ENCODE data around the gene FYN. TPM values are rescaled to one million over a fixed set of nuclear protein-coding genes. Genes with fewer than 3 reads are reported as not detected.

Gene FYN
- total RNA-seq, 4 donors from 2014 or later: 143 to 219 (median 165) TPM

GRCh38 chr6:111711476-111711875 is 161.8 kb downstream of the FYN start:
- WGBS, 2 donors: 32 to 48% methylated on average over 7 of the region's 7 CpGs
- Histone ChIP-seq H3K27ac (peak overlapping the region; percentile 49 to 85 (median 63)), H3K4me3 (no peak overlapping the region), H3K4me1 (peaks cover 0 to 41% (median 10%) of the 10 kb centered on the region in 4 donors), H3K36me3 (peaks cover 0 to 33% (median 6%) of the 10 kb centered on the region in 3 donors), H3K9me3 (no peaks in the 10 kb centered on the region), H3K27me3 (no peaks in the 10 kb centered on the region)
- DNase-seq (ENCODE audit: low spot score in 2 of 2): peak in 1 of 2 donors; percentile 21
- peak in 1 of 2 donors; percentile 77 for TF ChIP-seq EP300 (IDR thresholded peaks at IDR 0.05)
- TF ChIP-seq POLR2A (IDR thresholded peaks at IDR 0.05): no peak

DNA sequence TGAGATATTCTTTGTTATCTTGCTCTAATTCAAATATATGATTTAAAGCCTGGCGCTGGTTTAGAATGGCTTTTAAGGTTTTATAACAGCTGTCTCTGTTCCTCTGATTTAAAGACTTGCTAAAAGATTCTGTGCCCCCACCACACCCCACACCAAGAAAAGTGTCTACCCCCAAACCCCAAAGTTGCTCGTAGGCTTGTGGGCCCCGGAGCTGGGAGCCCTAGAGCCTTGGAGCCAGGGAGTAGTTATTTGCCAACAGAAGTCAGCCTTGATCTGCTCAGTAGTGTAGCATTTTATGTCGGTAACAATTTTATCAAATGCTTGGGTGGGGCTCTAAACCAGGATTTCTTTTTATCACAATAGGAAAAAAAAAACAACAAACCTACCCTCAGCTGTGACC is 162.3 kb downstream of the FYN start:
- Histone ChIP-seq H3K4me1 (peaks cover 0 to 41% (median 10%) of the 10 kb centered on the region in 4 donors), H3K9me3 (no peaks in the 10 kb centered on the region), H3K36me3 (peaks cover 0 to 36% (median 6%) of the 10 kb centered on the region in 3 donors), H3K27me3 (no peaks in the 10 kb centered on the region), H3K4me3 (no peak overlapping the region), H3K27ac (peak overlapping the region; percentile 49 to 85 (median 63))
- WGBS, 2 donors: 54% methylated on average over 4 of the region's 4 CpGs
- TF ChIP-seq CTCF (IDR thresholded peaks at IDR 0.05): no peak
- no peak for TF ChIP-seq POLR2A (IDR thresholded peaks at IDR 0.05)
- TF ChIP-seq EP300 (IDR thresholded peaks at IDR 0.05): no peak
- no peak for DNase-seq (ENCODE audit: low spot score in 2 of 2)

- Histone ChIP-seq H3K4me1 (peaks cover 0 to 41% (median 10%) of the 10 kb centered on the region in 4 donors), H3K36me3 (peaks cover 0 to 40% (median 6%) of the 10 kb centered on the region in 3 donors), H3K4me3 (no peak overlapping the region), H3K27ac (peak overlapping the region; percentile 49 to 85 (median 63)), H3K9me3 (no peaks in the 10 kb centered on the region), H3K27me3 (no peaks in the 10 kb centered on the region)
- WGBS, 2 donors: 69 to 75% methylated on average over 2 of the region's 2 CpGs
- no peak for TF ChIP-seq CTCF (IDR thresholded peaks at IDR 0.05)
- TF ChIP-seq EP300 (IDR thresholded peaks at IDR 0.05): no peak
- TF ChIP-seq POLR2A (IDR thresholded peaks at IDR 0.05): no peak
- no peak for DNase-seq (ENCODE audit: low spot score in 2 of 2)
Measured at GRCh38 chr6:111710439-111710838, 162.8 kb downstream of the FYN start.

DNA sequence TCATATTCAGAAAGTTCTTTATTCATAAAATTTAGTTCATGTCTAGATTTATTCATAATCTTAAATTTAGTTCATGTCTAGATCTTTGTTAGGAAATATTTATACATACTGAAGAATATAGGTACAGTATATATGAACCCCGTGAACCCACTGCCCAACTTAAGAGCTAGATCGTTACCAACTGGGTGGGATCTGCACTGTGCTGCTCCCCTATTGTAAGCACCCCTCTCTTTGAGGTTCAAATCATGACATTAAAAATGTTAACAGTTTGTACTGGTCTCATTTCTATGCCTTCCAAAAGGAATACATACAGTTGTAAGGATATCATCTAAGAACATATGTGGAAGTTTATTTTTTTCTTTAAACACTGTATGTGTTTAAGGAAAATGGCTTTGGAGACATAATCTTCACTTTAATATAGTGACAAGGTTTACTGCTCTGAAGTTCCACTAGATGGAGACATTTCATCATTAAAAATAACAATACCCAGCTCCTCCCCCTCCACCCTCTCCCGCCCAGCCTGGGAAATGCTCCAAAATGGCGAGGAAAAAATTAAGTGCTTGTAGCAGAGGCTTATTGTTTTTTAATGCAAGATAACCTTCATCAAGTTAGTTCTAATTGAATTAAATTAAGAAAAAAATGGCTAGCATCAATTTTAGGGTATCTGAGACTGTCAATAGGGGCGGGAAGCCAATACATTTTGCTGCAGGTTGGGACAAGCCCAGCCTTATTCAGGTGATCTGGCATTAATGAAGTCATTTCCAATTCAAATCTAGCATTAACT is 163.4 kb downstream of the FYN start:
- 24 to 27% methylated on average over 5 of the region's 5 CpGs for WGBS, 2 donors
- Histone ChIP-seq H3K27me3 (no peaks in the 10 kb centered on the region), H3K9me3 (no peaks in the 10 kb centered on the region), H3K27ac (peak overlapping the region; percentile 2 to 85 (median 63)), H3K36me3 (peaks cover 0 to 45% (median 6%) of the 10 kb centered on the region in 3 donors), H3K4me1 (peaks cover 0 to 41% (median 10%) of the 10 kb centered on the region in 4 donors), H3K4me3 (no peak overlapping the region)
- peak; percentile 64 to 90 (median 75) for TF ChIP-seq CTCF (IDR thresholded peaks at IDR 0.05)
- peak; percentile 37 to 67 for TF ChIP-seq EP300 (IDR thresholded peaks at IDR 0.05)
- TF ChIP-seq POLR2A (IDR thresholded peaks at IDR 0.05): no peak
- DNase-seq (ENCODE audit: low spot score in 2 of 2): peak; percentile 48 to 76

DNA sequence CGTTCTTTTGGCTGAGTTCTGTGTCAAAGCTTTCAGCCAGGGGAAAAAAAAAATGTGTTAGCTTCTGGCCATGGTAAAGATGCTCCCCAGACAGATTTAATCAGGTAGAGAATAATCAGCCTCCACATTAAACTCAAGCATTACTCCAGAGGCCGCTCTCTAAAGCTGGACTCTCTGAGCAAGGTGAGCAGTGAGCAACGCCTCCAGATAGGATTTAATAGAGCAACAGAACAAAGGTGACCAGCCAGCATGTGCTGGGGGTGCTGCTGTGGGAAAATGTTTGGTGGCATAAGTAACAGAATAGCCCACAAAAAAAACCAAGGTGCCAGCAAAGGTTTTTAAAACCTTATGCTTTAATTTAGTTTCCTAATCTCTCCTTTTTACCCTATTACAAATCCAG is 164.1 kb downstream of the FYN start:
- whole genome bisulfite sequencing, 2 donors: 71 to 75% methylated on average over 3 of the region's 3 CpGs
- H3K9me3 ChIP-seq: no peaks in the 10 kb centered on the region
- no peak overlapping the region for H3K4me3 ChIP-seq
- H3K27me3 ChIP-seq: no peaks in the 10 kb centered on the region
- peaks cover 0 to 41% (median 6%) of the 10 kb centered on the region in 3 donors for H3K36me3 ChIP-seq
- H3K27ac ChIP-seq: peak overlapping the region in 2 of 4 donors; percentile 2 to 85
- TF ChIP-seq EP300 (IDR thresholded peaks at IDR 0.05) (no peak), POLR2A (IDR thresholded peaks at IDR 0.05) (no peak), CTCF (IDR thresholded peaks at IDR 0.05) (no peak)
- H3K4me1 ChIP-seq: peaks cover 0 to 41% (median 10%) of the 10 kb centered on the region in 4 donors
- no peak for DNase-seq (ENCODE audit: low spot score in 2 of 2)

All from tibial nerve (tissue), 4 donors.